ENCODE data around the gene TEKTIP1.
"Not testable (repeated sequence)": the region's sequence is repeated elsewhere in the genome, so short reads cannot be mapped to it uniquely, and the experiment has no call there.

Gene TEKTIP1

DNA sequence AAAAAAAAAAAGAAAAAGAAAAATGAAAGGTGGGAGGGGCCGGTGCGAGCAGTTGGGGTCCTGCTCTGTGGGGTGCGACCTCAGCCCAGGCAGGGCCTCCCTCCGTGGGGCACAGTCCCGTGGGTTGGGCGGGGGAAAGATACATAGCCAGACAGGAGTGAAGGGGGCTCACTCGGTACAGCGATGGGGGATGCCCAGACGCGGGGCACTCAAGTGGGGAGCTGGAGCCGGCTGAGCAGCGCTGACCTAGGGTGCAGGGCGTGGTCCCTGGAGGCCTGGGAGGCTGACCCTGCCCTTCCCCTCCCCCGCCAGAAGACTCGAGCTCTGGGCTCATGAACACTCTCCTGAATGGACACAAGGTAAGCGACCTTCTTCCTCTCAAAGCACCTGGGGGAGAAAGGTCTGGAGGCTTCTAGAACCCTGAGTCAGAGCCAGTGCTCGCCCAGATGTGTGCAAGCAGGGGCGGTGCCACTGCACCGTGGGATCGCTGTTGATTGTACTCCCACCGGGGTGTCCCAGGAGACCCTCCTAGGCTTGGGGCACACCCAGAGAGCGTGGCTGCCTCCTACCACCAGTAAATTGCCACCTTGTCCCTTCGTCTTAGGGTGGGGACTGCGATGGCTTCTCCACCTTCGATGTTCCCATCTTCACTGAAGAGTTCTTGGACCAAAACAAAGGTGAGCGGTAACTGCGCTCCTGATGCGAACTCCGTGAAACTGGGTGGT, 37.1 kb downstream of the TEKTIP1 start:
- H3K4me3 ChIP-seq (ENCODE audit: low read depth, low read length) = peak overlapping the region; percentile 34
- no peak for DNase-seq (ENCODE audit: low read depth)

DNA sequence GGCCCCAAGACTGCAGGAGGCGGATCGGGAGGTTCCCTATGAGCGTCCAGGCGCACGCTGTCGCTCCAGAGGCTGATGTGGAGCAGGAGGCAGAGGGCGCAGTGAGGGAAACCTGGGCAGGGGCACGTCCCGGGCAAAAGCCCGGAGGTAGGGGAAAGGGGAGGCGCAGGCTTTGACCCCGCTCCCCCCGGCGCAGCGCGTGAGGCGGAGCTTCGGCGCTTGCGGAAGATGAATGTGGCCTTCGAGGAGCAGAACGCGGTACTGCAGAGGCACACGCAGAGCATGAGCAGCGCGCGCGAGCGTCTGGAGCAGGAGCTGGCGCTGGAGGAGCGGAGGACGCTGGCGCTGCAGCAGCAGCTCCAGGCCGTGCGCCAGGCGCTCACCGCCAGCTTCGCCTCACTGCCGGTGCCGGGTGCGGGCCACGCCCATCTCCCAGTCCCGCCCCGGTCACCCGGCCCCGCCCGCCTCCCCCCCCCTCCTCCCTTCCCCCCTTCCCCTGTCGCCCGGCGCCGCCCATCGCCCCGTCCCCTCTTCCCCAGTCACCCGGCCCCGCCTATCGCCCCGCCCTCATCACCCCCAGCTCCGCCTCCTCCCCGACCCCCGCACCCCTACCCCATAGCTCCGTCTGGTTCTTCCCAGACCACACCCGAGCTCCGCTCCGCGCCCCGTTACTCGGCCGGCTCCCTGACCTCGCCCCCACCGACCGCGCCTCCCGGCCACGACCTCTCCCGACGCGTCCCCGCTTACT, 37.9 kb downstream of the TEKTIP1 start:
- DNase-seq (ENCODE audit: low read depth) = peak; percentile 35
- peak overlapping the region; percentile 34 for H3K4me3 ChIP-seq (ENCODE audit: low read depth, low read length)

DNA sequence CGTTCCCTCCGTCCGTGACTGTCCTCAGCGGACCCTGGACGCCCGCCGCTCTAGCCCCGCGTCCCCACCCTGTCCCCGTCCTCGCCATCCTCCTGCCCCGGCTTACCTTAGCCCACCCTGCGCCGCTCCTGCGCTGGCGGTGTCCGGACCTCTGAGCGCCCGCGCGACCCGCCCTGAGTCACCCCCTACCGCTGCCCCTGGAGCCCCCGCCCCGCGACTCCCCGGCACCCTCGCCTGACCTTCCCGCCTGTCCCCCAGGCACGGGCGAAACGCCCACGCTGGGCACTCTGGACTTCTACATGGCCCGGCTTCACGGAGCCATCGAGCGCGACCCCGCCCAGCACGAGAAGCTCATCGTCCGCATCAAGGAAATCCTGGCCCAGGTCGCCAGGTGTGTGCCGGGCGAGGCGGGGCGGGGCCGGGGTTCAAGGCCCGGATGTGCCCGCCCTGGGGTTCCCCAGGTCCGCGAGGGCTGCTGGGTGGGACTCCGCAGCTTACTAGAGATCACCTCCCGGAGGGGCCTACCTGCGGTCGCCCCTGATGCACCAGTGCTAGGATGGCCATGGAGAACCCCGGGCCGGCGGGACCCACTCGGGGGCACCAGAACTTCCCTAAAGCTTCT, 38.9 kb downstream of the TEKTIP1 start:
- DNase-seq (ENCODE audit: low read depth) = no peak
- no peak overlapping the region for H3K4me3 ChIP-seq (ENCODE audit: low read depth, low read length)

DNA sequence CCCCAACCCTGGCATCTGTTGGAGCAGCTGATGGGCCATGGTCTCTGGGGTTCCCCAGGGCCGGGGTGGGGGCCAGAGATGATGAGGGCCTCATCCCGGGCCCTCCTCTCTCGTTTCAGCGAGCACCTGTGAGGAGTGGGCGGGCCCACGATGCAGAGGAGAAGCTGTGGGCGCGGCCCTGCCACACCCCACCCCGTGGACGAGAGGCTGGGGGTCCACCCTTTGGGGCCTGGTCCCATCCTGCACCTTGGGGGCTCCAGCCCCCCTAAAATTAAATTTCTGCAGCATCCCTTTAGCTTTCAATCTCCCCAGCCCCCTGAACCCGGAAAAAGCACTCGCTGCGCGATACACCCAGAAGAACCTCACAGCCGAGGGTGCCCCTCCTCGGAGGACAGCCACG, 39.4 kb downstream of the TEKTIP1 start:
- no peak for DNase-seq (ENCODE audit: low read depth)

DNA sequence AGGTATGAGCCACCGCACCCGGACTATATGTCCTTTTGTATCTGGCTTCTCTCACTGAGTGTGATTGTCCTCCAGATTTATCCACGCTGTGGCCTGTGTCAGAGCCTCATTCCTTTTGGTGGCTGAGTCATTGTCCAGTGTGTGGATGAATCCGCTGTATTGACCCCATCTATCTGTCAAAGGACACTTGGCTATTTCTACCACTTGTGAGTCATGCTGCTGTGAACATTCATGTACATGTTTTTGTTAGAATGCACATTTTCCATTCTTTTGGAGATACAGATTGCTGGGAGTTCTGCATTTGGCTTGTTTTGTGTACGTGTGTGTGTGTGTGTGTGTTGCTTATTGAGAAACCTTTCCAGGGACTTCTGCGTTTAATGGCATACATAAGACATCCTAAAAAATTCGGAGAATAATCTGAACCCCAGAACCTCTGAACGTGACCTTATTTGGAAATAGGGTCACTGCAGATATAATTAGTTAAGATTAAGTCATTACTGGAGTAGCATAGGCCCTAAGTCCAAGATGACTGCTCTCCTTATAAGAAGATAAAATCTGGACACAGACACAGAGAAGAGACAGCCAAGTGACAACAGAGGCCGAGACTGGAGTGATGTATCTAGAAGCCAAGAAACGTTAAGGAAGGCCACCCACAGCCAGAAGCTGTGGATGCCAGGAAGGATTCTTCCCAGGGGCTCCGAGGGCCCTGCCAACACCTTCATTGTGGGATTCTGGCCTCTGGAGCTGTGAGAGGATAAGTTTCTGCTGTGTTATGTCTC, 41.4 kb downstream of the TEKTIP1 start:
- H3K4me3 ChIP-seq (ENCODE audit: low read depth, low read length) = no peak overlapping the region
- DNase-seq (ENCODE audit: low read depth) = peak; percentile 83

More for the DNA sequence above, 39.4 kb downstream of the TEKTIP1 start:
- no peak overlapping the region for H3K4me3 ChIP-seq (ENCODE audit: low read depth, low read length)

DNA sequence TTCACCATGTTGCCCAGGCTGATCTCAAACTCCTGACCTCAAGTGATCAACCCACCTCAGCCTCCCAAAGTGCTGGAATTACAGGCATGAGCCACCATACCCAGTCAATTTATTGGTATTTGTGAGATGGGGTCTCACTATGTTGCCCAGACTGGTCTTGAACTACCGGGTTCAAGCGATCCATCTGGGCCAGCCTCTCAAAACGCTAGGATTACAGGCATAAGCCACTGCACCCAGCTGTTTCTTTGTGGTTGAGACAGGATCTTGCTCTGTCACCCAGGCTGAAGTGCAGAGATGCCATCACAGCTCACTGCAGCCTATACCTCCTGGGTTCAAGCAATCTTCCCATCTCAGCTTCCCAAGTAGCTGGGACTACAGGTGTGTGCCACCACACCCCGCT, 42.8 kb downstream of the TEKTIP1 start:
- not testable (repeated sequence) for DNase-seq (ENCODE audit: low read depth); H3K4me3 ChIP-seq (ENCODE audit: low read depth, low read length)

DNA sequence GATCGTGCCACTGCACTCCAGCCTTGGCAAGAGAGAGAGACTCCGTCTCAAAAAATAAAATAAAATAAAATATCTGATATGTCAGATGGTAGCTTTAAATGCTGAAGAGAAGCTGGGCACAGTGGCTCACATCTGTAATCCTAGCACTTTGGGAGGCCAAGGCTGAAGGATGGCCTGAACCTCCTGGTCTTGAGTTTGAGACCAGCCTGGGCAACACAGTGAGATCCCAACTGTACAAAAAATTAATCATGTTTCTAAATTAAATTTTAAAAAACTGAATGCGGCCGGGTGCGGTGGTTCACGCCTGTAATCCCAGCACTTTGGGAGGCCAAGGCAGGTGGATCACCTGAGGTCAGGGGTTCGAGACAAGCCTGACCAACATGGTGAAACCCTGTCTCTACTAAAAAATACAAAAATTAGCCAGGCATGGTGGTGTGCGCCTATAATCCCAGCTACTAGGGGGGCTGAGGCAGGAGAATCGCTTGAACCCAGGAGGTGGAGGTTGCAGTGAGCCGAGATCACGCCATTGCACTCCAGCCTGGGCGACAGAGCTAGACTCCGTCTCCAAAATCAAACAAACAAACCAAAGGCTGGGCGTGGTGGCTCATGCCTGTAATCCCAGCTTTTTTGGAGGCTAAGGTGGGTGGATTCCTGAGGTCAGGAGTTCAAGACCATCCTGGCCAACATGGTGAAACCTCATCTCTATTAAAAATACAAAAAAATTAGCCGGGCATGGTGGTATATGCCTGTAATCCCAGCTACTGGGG, 45.2 kb downstream of the TEKTIP1 start:
- not testable (repeated sequence) for DNase-seq (ENCODE audit: low read depth); H3K4me3 ChIP-seq (ENCODE audit: low read depth, low read length)

DNA sequence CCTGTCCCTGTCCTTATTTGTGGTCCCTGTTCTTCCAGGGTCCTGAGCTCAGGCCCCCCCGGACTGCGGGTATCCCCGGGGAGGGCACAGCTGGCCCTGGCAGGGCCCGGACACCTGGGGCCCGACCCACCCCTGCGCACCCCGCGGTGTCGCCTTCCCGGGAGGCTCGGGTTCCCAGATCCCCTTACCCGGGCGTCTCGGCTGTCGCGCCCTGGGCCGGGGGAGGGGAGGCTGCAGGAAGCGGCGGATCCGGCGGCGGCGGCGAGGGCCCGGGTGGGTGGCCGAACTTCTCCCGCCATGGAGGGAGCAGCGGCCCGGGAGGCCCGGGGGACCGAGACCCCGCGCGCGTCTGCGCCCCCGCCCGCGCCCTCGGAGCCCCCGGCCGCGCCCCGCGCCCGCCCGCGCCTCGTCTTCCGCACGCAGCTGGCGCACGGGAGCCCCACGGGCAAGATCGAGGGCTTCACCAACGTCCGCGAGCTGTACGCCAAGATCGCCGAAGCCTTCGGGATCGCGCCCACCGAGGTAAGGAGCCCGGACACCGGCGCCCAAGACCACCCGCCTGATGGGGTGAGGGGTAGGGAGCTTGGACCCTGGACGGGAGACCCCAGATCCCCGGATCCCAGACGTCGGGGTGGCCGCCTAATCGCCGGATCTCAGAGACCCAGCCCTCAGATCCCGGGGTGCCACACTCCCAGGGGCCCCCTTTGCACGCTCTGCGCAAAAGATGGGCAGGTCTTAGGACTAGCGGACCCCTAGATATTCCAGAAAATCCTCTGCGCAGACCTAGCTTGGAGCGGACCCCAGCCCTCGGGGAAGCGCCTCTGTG, 46.5 kb downstream of the TEKTIP1 start, which contains the start of gene GIPC3:
GIPC3 (plus strand) TSS at position 178 of the 826 bp plus-strand sequence; CDS start at position 298, 120 bp downstream.
- no peak for DNase-seq (ENCODE audit: low read depth)
- peak within 1 kb of the TSS; percentile 36 for H3K4me3 ChIP-seq (ENCODE audit: low read depth, low read length)

DNA sequence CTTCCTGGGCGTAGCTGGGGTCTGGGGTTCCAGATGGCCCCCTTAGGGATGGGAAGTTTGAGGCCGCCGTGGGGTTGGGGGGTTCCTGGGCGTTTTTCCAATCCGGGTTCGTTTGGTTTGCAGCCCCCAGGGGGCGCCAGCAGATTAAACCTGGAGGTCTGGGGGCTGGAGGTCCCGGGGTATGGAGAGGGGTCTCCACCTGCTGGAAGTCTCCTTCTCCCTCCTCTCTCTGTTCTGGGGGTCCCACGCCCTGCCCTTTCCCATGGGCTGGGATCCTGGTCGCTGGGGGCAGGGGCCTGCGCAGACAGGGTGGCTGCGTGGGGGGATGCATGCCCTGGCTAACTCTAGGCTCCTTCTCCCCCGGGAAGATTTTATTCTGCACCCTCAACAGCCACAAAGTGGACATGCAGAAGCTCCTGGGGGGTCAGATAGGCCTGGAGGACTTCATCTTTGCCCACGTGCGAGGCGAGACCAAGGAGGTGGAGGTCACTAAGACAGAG, 47.2 kb downstream of the TEKTIP1 start:
- peak overlapping the region; percentile 36 for H3K4me3 ChIP-seq (ENCODE audit: low read depth, low read length)
- DNase-seq (ENCODE audit: low read depth) = no peak

DNA sequence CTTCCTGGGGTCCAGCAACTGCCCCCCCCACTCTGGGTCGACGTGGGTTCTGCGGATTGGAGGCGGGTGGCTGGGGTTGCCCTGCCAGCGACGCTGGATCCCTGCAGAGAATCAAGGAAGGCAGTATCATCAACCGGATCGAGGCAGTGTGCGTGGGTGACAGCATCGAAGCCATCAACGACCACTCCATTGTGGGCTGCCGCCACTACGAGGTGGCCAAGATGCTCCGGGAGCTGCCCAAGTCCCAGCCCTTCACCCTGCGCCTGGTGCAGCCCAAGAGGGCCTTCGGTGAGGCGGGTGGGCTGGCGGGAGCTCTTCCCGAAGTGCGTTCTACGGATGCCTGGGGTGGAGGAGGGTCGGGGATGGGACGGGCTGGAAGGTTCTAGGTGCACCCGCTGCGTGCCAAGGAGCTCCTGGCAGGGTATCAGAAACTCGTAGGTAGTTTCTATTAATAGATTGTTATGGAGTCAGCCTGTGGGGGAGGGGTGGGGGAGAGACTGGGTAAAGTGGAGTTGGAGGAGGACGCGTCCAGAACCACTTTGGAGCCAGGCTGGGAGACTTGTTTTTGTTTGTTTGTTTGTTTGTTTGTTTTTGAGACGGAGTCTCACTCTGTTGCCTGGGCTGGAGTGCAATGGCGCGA, 47.9 kb downstream of the TEKTIP1 start:
- no peak overlapping the region for H3K4me3 ChIP-seq (ENCODE audit: low read depth, low read length)
- no peak for DNase-seq (ENCODE audit: low read depth)

DNA sequence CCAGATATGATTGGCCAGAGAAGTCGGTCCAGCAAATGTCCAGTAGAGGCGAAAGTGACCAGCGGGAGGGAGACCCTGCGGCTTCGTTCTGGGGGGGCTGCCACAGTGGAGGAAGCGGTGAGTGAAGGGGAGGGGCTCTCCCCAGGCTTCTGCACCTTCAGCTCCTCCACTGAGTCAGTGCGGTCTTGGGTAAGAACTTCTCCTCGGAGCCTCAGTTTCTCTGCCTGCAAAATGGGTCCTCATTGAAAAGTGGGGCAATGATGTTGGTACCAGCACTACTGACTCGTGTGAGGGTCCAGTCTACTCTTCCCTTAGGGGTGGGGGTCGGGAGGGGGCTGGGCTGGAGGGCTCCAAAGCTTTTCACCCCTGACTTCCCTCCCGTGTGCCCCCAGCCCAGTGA, 50.5 kb downstream of the TEKTIP1 start:
- DNase-seq (ENCODE audit: low read depth) = no peak

DNA sequence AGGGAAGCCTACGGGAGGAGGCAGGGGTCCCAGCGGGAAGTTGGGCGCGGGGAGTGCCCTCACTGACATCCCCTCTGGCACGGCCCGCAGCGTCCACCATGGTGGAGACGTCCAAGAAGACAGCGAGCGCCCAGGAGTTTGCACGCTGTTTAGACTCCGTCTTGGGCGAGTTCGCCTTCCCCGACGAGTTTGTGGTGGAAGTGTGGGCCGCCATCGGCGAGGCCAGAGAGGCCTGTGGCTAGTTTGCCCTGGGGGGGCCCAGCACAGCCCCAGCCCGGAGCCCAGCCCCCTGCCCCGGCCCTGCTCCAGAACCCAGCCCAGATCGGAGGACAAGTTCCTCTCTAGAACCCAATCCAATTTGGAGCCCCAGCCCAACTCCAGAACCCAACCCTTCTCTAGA, 51.0 kb downstream of the TEKTIP1 start:
- DNase-seq (ENCODE audit: low read depth) = no peak
- no peak overlapping the region for H3K4me3 ChIP-seq (ENCODE audit: low read depth, low read length)

More for the DNA sequence above, 50.5 kb downstream of the TEKTIP1 start:
- no peak overlapping the region for H3K4me3 ChIP-seq (ENCODE audit: low read depth, low read length)

DNA sequence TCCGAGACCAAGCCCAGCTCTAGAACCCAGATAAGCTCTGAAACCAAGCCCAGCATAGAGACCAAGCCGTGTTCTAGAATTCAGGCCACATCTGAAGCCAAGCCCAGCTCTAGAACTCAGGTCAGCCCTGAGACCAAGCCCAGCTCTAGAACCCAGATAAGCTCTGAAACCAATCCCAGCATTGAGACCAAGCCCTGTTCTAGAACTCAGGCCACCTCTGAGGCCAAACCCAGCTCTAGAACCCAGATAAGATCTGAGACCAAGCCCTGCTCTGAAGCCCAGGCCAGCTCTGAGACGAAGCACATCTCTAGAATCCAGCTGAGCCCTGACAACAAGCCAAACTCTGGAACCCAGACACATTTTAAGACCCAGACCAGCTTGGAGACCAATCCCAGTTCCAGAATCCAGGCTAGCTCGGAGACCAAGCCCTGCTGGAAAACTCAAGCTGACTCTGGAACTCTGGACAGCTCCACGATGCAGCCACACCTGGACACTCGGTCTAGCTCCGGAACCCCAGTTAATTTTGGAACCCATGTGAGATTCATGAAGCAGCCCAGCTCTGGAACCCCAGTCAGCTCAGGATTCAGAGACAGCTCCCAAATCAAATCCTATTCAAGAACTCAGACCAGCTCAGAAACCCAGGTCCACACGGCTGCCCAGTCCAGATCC, 52.2 kb downstream of the TEKTIP1 start:
- no peak overlapping the region for H3K4me3 ChIP-seq (ENCODE audit: low read depth, low read length)
- DNase-seq (ENCODE audit: low read depth) = no peak

DNA sequence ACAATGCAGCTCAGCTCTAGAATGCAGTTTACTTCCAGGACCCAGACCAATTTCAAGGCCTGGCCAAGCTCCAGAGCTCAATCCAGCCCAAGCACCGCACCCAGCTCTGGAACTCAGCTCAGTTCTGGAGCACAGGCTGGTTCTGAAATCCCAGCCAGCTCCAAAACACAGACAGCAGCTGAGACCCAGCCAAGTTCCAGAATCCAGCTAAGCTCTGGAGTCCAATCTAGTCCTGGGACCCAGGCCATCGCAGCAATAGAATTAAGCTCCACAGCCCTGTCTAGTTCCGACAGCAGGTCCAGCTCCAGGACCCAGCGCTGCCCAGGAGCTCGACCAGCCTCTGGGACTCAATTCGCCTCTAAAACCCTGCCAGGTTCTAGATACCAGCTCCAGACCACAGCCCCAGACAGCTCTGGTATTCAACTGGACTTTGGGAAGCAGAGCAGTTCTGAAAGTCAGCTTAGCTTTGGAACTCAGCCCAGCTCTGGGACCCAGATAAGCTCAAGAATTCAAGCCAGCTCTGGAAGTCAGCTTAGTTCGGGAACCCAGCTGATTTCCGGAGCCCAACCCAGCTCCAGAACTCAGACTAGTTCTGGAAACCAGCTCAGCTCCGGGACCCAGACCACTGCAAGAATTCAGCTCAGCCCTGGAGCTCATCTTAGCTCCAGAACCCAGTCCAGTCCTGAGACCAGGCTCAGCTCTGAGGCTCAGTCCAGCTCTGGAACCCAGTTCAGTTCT, 53.1 kb downstream of the TEKTIP1 start:
- H3K4me3 ChIP-seq (ENCODE audit: low read depth, low read length) = no peak overlapping the region
- DNase-seq (ENCODE audit: low read depth) = no peak

DNA sequence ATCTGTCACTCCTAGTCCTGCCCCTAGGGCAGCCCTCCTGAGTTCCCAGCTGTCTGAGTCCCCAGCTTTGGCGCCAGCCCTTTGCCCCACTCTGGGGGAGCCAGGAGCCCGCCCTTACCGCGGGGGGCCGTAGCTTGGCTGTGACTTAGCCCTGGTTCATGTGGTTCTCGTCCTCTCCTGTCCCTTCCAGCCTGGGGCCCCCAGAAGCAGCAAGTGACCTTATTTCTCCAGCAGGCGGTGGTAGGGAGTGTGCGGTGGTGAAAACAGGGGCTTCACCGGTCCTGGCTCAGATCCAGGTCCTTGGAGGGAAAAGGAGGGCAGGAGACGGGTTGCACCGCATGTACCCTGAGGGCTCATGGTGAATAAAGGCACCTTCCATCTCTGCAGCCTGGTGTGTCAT, 54.2 kb downstream of the TEKTIP1 start:
- no peak for DNase-seq (ENCODE audit: low read depth)
- H3K4me3 ChIP-seq (ENCODE audit: low read depth, low read length) = no peak overlapping the region
